HEK293 (cell line): ENCODE data around the gene SMARCD3.

Experiments used
- GLIS2 ChIP-seq: fragments of 450-650 bp; formaldehyde crosslinking; IDR thresholded peaks from 2 replicates; pipeline ENCODE4 v1.5.1; 2016; ENCODE audit warnings: missing biosample characterization, missing genetic modification characterization
- MZF1 ChIP-seq: fragments of 450-650 bp; formaldehyde crosslinking; IDR thresholded peaks from 2 replicates; pipeline ENCODE4 v1.5.1; 2017; ENCODE audit warnings: missing biosample characterization, missing genetic modification characterization, borderline replicate concordance
- TCF7L2 ChIP-seq: IDR thresholded peaks from 2 replicates; pipeline ENCODE4 v1.6.1; 2011; ENCODE audit warnings: low read depth, mild to moderate bottlenecking, inconsistent platforms, low read length, moderate library complexity, borderline replicate concordance
- TRIM28 ChIP-seq: IDR thresholded peaks from 2 replicates; pipeline ENCODE4 v1.6.1; 2011; ENCODE audit warnings: low read length, control low read depth, borderline replicate concordance
- ZBTB17 ChIP-seq: fragments of 450-650 bp; formaldehyde crosslinking; IDR thresholded peaks from 2 replicates; pipeline ENCODE4 v1.5.1; 2016; ENCODE audit warnings: missing biosample characterization, missing genetic modification characterization
- ZBTB21 ChIP-seq: fragments of 450-650 bp; formaldehyde crosslinking; IDR thresholded peaks from 2 replicates; pipeline ENCODE4 v1.5.1; 2017; ENCODE audit warnings: missing biosample characterization, missing genetic modification characterization
- ZBTB48 ChIP-seq: fragments of 450-650 bp; formaldehyde crosslinking; IDR thresholded peaks from 2 replicates; pipeline ENCODE4 v1.5.1; 2016; ENCODE audit warnings: missing biosample characterization, missing genetic modification characterization
- ZBTB7A ChIP-seq: fragments of 450-650 bp; formaldehyde crosslinking; IDR thresholded peaks from 2 replicates; pipeline ENCODE4 v1.5.1; 2016; ENCODE audit warnings: low read depth, missing biosample characterization, missing genetic modification characterization
- ZNF132 ChIP-seq: fragments of 450-650 bp; formaldehyde crosslinking; IDR thresholded peaks from 2 replicates; pipeline ENCODE4 v1.5.1; 2017; ENCODE audit warnings: missing biosample characterization, missing genetic modification characterization, borderline replicate concordance
- ZNF23 ChIP-seq: fragments of 450-650 bp; formaldehyde crosslinking; IDR thresholded peaks from 2 replicates; pipeline ENCODE4 v1.5.1; 2016; ENCODE audit warnings: missing biosample characterization, missing genetic modification characterization, borderline replicate concordance
- ZNF398 ChIP-seq: fragments of 450-650 bp; formaldehyde crosslinking; IDR thresholded peaks from 2 replicates; pipeline ENCODE4 v1.5.1; 2017; ENCODE audit warnings: missing biosample characterization, missing genetic modification characterization
- ZNF548 ChIP-seq: fragments of 450-650 bp; formaldehyde crosslinking; IDR thresholded peaks from 2 replicates; pipeline ENCODE4 v1.5.1; 2016; ENCODE audit warnings: missing biosample characterization, missing genetic modification characterization
- ZNF555 ChIP-seq: fragments of 450-650 bp; formaldehyde crosslinking; conservative IDR thresholded peaks from 2 replicates; pipeline ENCODE4 v1.5.1; 2017; ENCODE audit warnings: missing biosample characterization, mild to moderate bottlenecking, missing genetic modification characterization, inconsistent platforms
- ZNF580 ChIP-seq: fragments of 450-650 bp; formaldehyde crosslinking; IDR thresholded peaks from 2 replicates; pipeline ENCODE4 v1.5.1; 2016; ENCODE audit warnings: missing biosample characterization, missing genetic modification characterization
- ZNF600 ChIP-seq: fragments of 450-650 bp; formaldehyde crosslinking; IDR thresholded peaks from 2 replicates; pipeline ENCODE4 v1.5.1; 2016; ENCODE audit warnings: missing biosample characterization, missing genetic modification characterization
- ZNF677 ChIP-seq: fragments of 450-650 bp; IDR thresholded peaks from 2 replicates; pipeline ENCODE4 v1.5.0; 2018; ENCODE audit warnings: missing biosample characterization, mild to moderate bottlenecking, missing genetic modification characterization, moderate library complexity
- ZNF776 ChIP-seq: fragments of 450-650 bp; formaldehyde crosslinking; IDR thresholded peaks from 2 replicates; pipeline ENCODE4 v1.5.0; 2017; ENCODE audit warnings: missing biosample characterization, missing genetic modification characterization, borderline replicate concordance
- ZNF777 ChIP-seq: fragments of 450-650 bp; formaldehyde crosslinking; IDR thresholded peaks from 2 replicates; pipeline ENCODE4 v1.5.1; 2017; ENCODE audit warnings: missing biosample characterization, missing genetic modification characterization, borderline replicate concordance
- ZNF830 ChIP-seq: fragments of 450-650 bp; IDR thresholded peaks from 2 replicates; pipeline ENCODE4 v1.5.0; 2018; ENCODE audit warnings: missing biosample characterization, missing genetic modification characterization, low read depth, mild to moderate bottlenecking, moderate library complexity
- ZSCAN5A ChIP-seq: fragments of 450-650 bp; formaldehyde crosslinking; IDR thresholded peaks from 2 replicates; pipeline ENCODE4 v1.5.1; 2016; ENCODE audit warnings: missing biosample characterization, missing genetic modification characterization
- TF ChIP-seq, protein P1 (sequence below): fragments of 450-650 bp; formaldehyde crosslinking; IDR thresholded peaks from 2 replicates; pipeline ENCODE4 v1.5.1; 2016; ENCODE audit warnings: missing biosample characterization, missing genetic modification characterization
- TF ChIP-seq, protein P2 (sequence below): fragments of 450-650 bp; formaldehyde crosslinking; IDR thresholded peaks from 2 replicates; pipeline ENCODE4 v1.5.1; 2016; ENCODE audit warnings: missing biosample characterization, missing genetic modification characterization, low read depth
- TF ChIP-seq, protein P3 (sequence below): fragments of 450-650 bp; formaldehyde crosslinking; IDR thresholded peaks from 2 replicates; pipeline ENCODE4 v1.5.1; 2017; ENCODE audit warnings: missing biosample characterization, mild to moderate bottlenecking, missing genetic modification characterization, moderate library complexity
- TF ChIP-seq, protein P4 (sequence below): fragments of 450-650 bp; formaldehyde crosslinking; IDR thresholded peaks from 2 replicates; pipeline ENCODE4 v1.5.1; 2016; ENCODE audit warnings: missing biosample characterization, missing genetic modification characterization
- TF ChIP-seq, protein P5 (sequence below): fragments of 450-650 bp; formaldehyde crosslinking; IDR thresholded peaks from 2 replicates; pipeline ENCODE4 v1.5.1; 2016; ENCODE audit warnings: missing biosample characterization, missing genetic modification characterization

Gene SMARCD3

GRCh38 chr7:151232917-151233701 is 15.4 kb downstream of the SMARCD3 start (continued):
- 0 out of 2 replicates have a peak, but pooled peaks have one; percentile 13 for TF ChIP-seq ZBTB21 (tag by site-specific recombination)
- TF ChIP-seq, protein P1, sequence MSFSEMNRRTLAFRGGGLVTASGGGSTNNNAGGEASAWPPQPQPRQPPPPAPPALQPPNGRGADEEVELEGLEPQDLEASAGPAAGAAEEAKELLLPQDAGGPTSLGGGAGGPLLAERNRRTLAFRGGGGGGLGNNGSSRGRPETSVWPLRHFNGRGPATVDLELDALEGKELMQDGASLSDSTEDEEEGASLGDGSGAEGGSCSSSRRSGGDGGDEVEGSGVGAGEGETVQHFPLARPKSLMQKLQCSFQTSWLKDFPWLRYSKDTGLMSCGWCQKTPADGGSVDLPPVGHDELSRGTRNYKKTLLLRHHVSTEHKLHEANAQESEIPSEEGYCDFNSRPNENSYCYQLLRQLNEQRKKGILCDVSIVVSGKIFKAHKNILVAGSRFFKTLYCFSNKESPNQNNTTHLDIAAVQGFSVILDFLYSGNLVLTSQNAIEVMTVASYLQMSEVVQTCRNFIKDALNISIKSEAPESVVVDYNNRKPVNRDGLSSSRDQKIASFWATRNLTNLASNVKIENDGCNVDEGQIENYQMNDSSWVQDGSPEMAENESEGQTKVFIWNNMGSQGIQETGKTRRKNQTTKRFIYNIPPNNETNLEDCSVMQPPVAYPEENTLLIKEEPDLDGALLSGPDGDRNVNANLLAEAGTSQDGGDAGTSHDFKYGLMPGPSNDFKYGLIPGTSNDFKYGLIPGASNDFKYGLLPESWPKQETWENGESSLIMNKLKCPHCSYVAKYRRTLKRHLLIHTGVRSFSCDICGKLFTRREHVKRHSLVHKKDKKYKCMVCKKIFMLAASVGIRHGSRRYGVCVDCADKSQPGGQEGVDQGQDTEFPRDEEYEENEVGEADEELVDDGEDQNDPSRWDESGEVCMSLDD (tag by site-specific recombination), result no peak
- no peak for TF ChIP-seq MZF1 (tag by site-specific recombination)
- no peak for TF ChIP-seq ZSCAN5A
- TF ChIP-seq, protein P2, sequence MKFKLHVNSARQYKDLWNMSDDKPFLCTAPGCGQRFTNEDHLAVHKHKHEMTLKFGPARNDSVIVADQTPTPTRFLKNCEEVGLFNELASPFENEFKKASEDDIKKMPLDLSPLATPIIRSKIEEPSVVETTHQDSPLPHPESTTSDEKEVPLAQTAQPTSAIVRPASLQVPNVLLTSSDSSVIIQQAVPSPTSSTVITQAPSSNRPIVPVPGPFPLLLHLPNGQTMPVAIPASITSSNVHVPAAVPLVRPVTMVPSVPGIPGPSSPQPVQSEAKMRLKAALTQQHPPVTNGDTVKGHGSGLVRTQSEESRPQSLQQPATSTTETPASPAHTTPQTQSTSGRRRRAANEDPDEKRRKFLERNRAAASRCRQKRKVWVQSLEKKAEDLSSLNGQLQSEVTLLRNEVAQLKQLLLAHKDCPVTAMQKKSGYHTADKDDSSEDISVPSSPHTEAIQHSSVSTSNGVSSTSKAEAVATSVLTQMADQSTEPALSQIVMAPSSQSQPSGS (tag by site-specific recombination), result no peak
- no peak for TF ChIP-seq ZNF23 (tag by site-specific recombination)
- no peak for TF ChIP-seq ZNF580 (tag by site-specific recombination)
- TF ChIP-seq, protein P3, sequence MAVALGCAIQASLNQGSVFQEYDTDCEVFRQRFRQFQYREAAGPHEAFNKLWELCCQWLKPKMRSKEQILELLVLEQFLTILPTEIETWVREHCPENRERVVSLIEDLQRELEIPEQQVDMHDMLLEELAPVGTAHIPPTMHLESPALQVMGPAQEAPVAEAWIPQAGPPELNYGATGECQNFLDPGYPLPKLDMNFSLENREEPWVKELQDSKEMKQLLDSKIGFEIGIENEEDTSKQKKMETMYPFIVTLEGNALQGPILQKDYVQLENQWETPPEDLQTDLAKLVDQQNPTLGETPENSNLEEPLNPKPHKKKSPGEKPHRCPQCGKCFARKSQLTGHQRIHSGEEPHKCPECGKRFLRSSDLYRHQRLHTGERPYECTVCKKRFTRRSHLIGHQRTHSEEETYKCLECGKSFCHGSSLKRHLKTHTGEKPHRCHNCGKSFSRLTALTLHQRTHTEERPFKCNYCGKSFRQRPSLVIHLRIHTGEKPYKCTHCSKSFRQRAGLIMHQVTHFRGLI (tag by site-specific recombination), result no peak
- no peak for TF ChIP-seq ZNF830 (tag by site-specific recombination)
- TF ChIP-seq ZNF548 (tag by site-specific recombination), result no peak
- TF ChIP-seq, protein P4, sequence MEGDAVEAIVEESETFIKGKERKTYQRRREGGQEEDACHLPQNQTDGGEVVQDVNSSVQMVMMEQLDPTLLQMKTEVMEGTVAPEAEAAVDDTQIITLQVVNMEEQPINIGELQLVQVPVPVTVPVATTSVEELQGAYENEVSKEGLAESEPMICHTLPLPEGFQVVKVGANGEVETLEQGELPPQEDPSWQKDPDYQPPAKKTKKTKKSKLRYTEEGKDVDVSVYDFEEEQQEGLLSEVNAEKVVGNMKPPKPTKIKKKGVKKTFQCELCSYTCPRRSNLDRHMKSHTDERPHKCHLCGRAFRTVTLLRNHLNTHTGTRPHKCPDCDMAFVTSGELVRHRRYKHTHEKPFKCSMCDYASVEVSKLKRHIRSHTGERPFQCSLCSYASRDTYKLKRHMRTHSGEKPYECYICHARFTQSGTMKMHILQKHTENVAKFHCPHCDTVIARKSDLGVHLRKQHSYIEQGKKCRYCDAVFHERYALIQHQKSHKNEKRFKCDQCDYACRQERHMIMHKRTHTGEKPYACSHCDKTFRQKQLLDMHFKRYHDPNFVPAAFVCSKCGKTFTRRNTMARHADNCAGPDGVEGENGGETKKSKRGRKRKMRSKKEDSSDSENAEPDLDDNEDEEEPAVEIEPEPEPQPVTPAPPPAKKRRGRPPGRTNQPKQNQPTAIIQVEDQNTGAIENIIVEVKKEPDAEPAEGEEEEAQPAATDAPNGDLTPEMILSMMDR, result no peak
- TF ChIP-seq ZNF555 (tag by site-specific recombination), result no peak
- no peak for TF ChIP-seq TRIM28
- 0 out of 2 replicates have a peak, but pooled peaks have one; percentile 5 for TF ChIP-seq ZNF398 (tag by site-specific recombination)
- TF ChIP-seq, protein P5, sequence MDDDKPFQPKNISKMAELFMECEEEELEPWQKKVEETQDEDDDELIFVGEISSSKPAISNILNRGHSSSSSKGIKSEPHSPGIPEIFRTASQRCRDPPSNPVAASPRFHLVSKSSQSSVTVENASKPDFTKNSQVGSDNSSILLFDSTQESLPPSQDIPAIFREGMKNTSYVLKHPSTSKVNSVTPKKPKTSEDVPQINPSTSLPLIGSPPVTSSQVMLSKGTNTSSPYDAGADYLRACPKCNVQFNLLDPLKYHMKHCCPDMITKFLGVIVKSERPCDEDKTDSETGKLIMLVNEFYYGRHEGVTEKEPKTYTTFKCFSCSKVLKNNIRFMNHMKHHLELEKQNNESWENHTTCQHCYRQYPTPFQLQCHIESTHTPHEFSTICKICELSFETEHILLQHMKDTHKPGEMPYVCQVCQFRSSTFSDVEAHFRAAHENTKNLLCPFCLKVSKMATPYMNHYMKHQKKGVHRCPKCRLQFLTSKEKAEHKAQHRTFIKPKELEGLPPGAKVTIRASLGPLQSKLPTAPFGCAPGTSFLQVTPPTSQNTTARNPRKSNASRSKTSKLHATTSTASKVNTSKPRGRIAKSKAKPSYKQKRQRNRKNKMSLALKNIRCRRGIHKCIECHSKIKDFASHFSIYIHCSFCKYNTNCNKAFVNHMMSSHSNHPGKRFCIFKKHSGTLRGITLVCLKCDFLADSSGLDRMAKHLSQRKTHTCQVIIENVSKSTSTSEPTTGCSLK (tag by site-specific recombination), result no peak
- no peak for TF ChIP-seq ZNF776 (tag by site-specific recombination)
- TF ChIP-seq ZNF600 (tag by site-specific recombination), result peak; percentile 94
- TF ChIP-seq ZNF777 (tag by site-specific recombination), result no peak
- no peak for TF ChIP-seq ZBTB7A (tag by site-specific recombination)
- TF ChIP-seq ZNF677, result no peak
- no peak for TF ChIP-seq ZNF132
- TF ChIP-seq TCF7L2, result no peak
- 0 out of 2 replicates have a peak, but pooled peaks have one; percentile 32 for TF ChIP-seq ZBTB48 (tag by site-specific recombination)
- peak; percentile 94 for TF ChIP-seq ZBTB17 (tag by site-specific recombination)
- TF ChIP-seq GLIS2 (tag by site-specific recombination), result peak; percentile 15; the same call in 1 of the 2 replicates
